Measurements from ENCODE around the gene PGLYRP1. TPM values are rescaled to one million over a fixed set of nuclear protein-coding genes. Genes with fewer than 3 reads are reported as not detected.

PGLYRP1 gene
- total and polyA plus RNA-seq, 2 of the 4 experiments (the other 2 are of a cell fraction): not detected

DNA sequence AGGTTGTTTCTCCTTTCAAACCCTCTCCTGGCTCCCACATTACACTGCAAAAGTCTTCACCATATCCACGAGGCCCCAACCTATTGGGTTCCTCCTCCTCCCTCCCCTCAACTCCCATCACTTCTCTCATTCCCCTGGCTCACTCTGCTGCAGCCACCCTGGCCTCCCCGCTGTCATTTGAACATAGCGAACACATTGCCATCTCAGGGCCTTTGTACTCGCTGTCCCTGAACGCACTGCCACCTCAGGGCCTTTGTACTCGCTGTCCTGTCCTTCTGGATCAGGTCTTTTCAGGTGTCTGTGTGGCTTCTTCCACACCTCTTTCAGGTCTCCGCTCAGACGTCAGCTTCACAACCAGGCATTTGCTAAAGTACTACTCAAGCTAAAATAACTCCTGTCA lies 25.9 kb downstream of the PGLYRP1 start:
- no peak overlapping the region for H4K91ac ChIP-seq (ENCODE audit: insufficient read depth, low read depth, low read length)
- peaks cover 2% of the 10 kb centered on the region for H3K4me1 ChIP-seq (ENCODE audit: control insufficient read depth, insufficient read depth, low read length)
- no peak overlapping the region for H3K4me2 ChIP-seq (ENCODE audit: low read depth, low read length)
- POLR2A ChIA-PET (ENCODE audit: unreplicated experiment): no interaction called here
- no peak overlapping the region for H3K27ac ChIP-seq (ENCODE audit: insufficient read depth, low read length)
- no peak overlapping the region for H4K8ac ChIP-seq (ENCODE audit: low read depth in 2 of 2, low read length in 2 of 2)
- H2AFZ ChIP-seq (replicated peaks; ENCODE audit: low read length, poor library complexity): no peak overlapping the region
- no peak overlapping the region for H3K18ac ChIP-seq (ENCODE audit: low read depth, low read length)
- no peak overlapping the region for H3K4me3 ChIP-seq (ENCODE audit: insufficient read depth, low read depth, low read length)
- dilution Hi-C loops (cut with HindIII; ENCODE audit: low sequenced_read_pairs, unreplicated experiment): no loop called here
- DNase-seq (no peak), ATAC-seq (ENCODE audit: low read depth) (no peak)
- no peak overlapping the region for H3K9ac ChIP-seq (ENCODE audit: low read depth, low read length)
- no peak overlapping the region for H2AK5ac ChIP-seq (ENCODE audit: low read depth, low read length)
- H2BK15ac ChIP-seq (ENCODE audit: low read depth, low read length): no peak overlapping the region
- no peaks in the 10 kb centered on the region for H3K9me3 ChIP-seq (ENCODE audit: control insufficient read depth, insufficient read depth, low read length)
- in situ Hi-C loops (cut with MboI; ENCODE audit: low sequenced_read_pairs): no loop called here
- no peak overlapping the region for H2AK9ac ChIP-seq (replicated peaks; ENCODE audit: low read depth, low read length, poor library complexity)
- TF ChIP-seq MXI1 (IDR thresholded peaks at IDR 0.05; ENCODE audit: borderline replicate concordance, low read depth, low read length) (no peak), MAZ (IDR thresholded peaks at IDR 0.05; ENCODE audit: borderline replicate concordance, low read depth, low read length) (no peak), RFX5 (IDR thresholded peaks at IDR 0.05; ENCODE audit: low read depth, low read length) (no peak), CTCF (conservative IDR thresholded peaks at IDR 0.05; ENCODE audit: low read depth, low read length) (no peak), FOS (IDR thresholded peaks at IDR 0.05; ENCODE audit: low read depth, low read length) (no peak), RAD21 (IDR thresholded peaks at IDR 0.05; ENCODE audit: low read length) (no peak), CEBPB (IDR thresholded peaks at IDR 0.05; ENCODE audit: low read depth, low read length) (no peak), POLR2A (IDR thresholded peaks at IDR 0.05; ENCODE audit: low read depth, low read length) (no peak), MAFK (IDR thresholded peaks at IDR 0.05; ENCODE audit: low read depth, low read length) (no peak), ELK1 (IDR thresholded peaks at IDR 0.05; ENCODE audit: borderline replicate concordance, low read depth, low read length) (no peak), CHD1 (IDR thresholded peaks at IDR 0.05; ENCODE audit: low read depth, low read length) (no peak), USF2 (IDR thresholded peaks at IDR 0.05; ENCODE audit: low read depth, low read length) (no peak), SMC3 (IDR thresholded peaks at IDR 0.05; ENCODE audit: low read depth, low read length) (no peak), BHLHE40 (IDR thresholded peaks at IDR 0.05; ENCODE audit: low read depth, low read length) (no peak), RCOR1 (IDR thresholded peaks at IDR 0.05; ENCODE audit: insufficient replicate concordance, low read length) (no peak), NFE2L2 (IDR thresholded peaks at IDR 0.05; ENCODE audit: low read depth, low read length) (no peak)
- H4K20me1 ChIP-seq (ENCODE audit: insufficient read depth, low read length): peaks cover 5% of the 10 kb centered on the region; the same call in 1 of the 2 replicates
- CTCF ChIA-PET: no interaction called here
- no peaks in the 10 kb centered on the region for H3K27me3 ChIP-seq (ENCODE audit: control insufficient read depth, insufficient read depth, low read length)
- no TSS peak for BruUV-seq (replicated peaks)
- no peak overlapping the region for H2BK120ac ChIP-seq (ENCODE audit: low read depth, low read length)
- no peak overlapping the region for H4K5ac ChIP-seq (ENCODE audit: low read depth, low read length)
- H2BK5ac ChIP-seq (ENCODE audit: low read depth, low read length, poor library complexity, severe bottlenecking): no peak overlapping the region
- H3K14ac ChIP-seq (replicated peaks; ENCODE audit: low read depth, low read length): no peak overlapping the region
- 77% methylated on average over 6 of the region's 8 CpGs; no CpG with 5 or more reads in 1 of the 2 experiments for WGBS, 2 experiments (ENCODE audit: extremely low coverage in 2 of 2, insufficient read length in 1 of 2)
- intact Hi-C loops (cut with micrococcal nuclease): loop anchor here (5.0 to 10.0 kb wide), 2 partner anchors 72 to 110 kb away; partner anchors contain the start of gene IRF2BP1
- H3K23ac ChIP-seq (ENCODE audit: low read depth, low read length): no peak overlapping the region
- peaks cover 9% of the 10 kb centered on the region for H3K9me1 ChIP-seq (ENCODE audit: insufficient read depth, low read length)
- H3K36me3 ChIP-seq (ENCODE audit: control insufficient read depth, insufficient read depth, low read length): peaks cover 2% of the 10 kb centered on the region; the same call in 1 of the 2 replicates
- H2BK20ac ChIP-seq (ENCODE audit: low read depth, low read length): no peak overlapping the region
- no peak overlapping the region for H3K4ac ChIP-seq (ENCODE audit: low read depth, low read length)
- peaks cover 16 to 40% of the 10 kb centered on the region in 2 experiments for H3K79me1 ChIP-seq (ENCODE audit: low read depth in 1 of 2, low read length in 2 of 2)
- no peak overlapping the region for H3K56ac ChIP-seq (ENCODE audit: extremely low read depth, insufficient read depth, low read length)
